Duodenal mucosa (tissue), 2 donors: ENCODE results near the gene U2AF2.

Experiments
- H3K27ac ChIP-seq: one replicate; pipeline ENCODE4 v1.7.0; 2013; ENCODE audit warnings: low read depth, low read length
- H3K27me3 ChIP-seq, 2 donors: one replicate each; pipeline ENCODE4 v1.7.0; 2013; ENCODE audit warnings: low read length in 2 of 2, control low read depth in 1 of 2; ENCODE audit not compliant: insufficient read depth in 2 of 2, control insufficient read depth in 1 of 2
- H3K36me3 ChIP-seq, 2 donors: one replicate each; pipeline ENCODE4 v1.7.0; 2013; ENCODE audit warnings: low read length in 2 of 2, control low read depth in 1 of 2; ENCODE audit not compliant: insufficient read depth in 2 of 2, control insufficient read depth in 1 of 2
- H3K4me1 ChIP-seq, 2 donors: one replicate each; pipeline ENCODE4 v1.7.0; 2013; ENCODE audit warnings: low read length in 2 of 2, control low read depth in 1 of 2; ENCODE audit not compliant: insufficient read depth in 2 of 2, control insufficient read depth in 1 of 2
- H3K4me3 ChIP-seq, 2 donors: one replicate each; pipeline ENCODE4 v1.7.0; 2013; ENCODE audit warnings: low read length in 2 of 2, low read depth in 1 of 2
- H3K9ac ChIP-seq, 2 donors: one replicate each; pipeline ENCODE4 v1.7.0; 2013; ENCODE audit warnings: low read length in 2 of 2, low read depth in 1 of 2
- H3K9me3 ChIP-seq, 2 donors: one replicate each; pipeline ENCODE4 v1.7.0; 2013; ENCODE audit warnings: low read length in 2 of 2, control low read depth in 1 of 2; ENCODE audit not compliant: control insufficient read depth in 1 of 2

The U2AF2 gene

GRCh38 chr19:55613930-55614710, 40.7 kb upstream of the U2AF2 start:
- no peak overlapping the region for H3K27ac ChIP-seq
- no peaks in the 10 kb centered on the region for H3K27me3 ChIP-seq
- no peak overlapping the region for H3K9ac ChIP-seq
- no peaks in the 10 kb centered on the region for H3K9me3 ChIP-seq
- H3K36me3 ChIP-seq = peaks cover 6 to 32% of the 10 kb centered on the region in 2 donors
- H3K4me1 ChIP-seq = no peaks in the 10 kb centered on the region
- no peak overlapping the region for H3K4me3 ChIP-seq

DNA sequence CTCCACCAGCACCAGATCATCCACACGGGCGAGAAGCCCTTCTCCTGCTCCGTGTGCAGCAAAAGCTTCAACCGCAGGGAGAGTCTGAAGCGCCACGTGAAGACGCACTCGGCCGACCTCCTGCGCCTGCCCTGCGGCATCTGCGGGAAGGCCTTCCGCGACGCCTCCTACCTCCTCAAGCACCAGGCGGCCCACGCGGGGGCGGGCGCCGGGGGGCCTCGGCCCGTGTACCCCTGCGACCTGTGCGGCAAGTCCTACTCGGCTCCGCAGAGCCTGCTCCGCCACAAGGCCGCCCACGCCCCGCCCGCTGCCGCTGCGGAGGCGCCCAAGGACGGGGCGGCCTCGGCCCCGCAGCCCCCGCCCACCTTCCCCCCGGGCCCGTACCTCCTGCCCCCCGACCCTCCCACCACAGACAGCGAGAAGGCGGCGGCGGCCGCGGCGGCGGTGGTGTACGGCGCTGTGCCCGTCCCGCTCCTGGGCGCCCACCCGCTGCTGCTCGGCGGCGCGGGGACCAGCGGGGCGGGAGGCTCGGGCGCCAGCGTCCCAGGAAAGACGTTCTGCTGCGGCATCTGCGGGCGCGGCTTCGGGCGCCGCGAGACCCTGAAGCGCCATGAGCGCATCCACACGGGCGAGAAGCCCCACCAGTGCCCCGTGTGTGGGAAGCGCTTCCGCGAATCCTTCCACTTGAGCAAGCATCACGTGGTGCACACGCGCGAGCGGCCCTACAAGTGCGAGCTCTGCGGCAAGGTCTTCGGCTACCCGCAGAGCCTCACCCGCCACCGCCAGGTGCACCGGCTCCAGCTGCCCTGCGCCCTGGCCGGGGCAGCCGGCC, 39.9 kb upstream of the U2AF2 start:
- peaks cover 6 to 24% of the 10 kb centered on the region in 2 donors for H3K36me3 ChIP-seq
- H3K9me3 ChIP-seq = no peaks in the 10 kb centered on the region
- no peak overlapping the region for H3K27ac ChIP-seq
- H3K27me3 ChIP-seq = no peaks in the 10 kb centered on the region
- H3K9ac ChIP-seq = no peak overlapping the region
- no peak overlapping the region for H3K4me3 ChIP-seq
- no peaks in the 10 kb centered on the region for H3K4me1 ChIP-seq

DNA sequence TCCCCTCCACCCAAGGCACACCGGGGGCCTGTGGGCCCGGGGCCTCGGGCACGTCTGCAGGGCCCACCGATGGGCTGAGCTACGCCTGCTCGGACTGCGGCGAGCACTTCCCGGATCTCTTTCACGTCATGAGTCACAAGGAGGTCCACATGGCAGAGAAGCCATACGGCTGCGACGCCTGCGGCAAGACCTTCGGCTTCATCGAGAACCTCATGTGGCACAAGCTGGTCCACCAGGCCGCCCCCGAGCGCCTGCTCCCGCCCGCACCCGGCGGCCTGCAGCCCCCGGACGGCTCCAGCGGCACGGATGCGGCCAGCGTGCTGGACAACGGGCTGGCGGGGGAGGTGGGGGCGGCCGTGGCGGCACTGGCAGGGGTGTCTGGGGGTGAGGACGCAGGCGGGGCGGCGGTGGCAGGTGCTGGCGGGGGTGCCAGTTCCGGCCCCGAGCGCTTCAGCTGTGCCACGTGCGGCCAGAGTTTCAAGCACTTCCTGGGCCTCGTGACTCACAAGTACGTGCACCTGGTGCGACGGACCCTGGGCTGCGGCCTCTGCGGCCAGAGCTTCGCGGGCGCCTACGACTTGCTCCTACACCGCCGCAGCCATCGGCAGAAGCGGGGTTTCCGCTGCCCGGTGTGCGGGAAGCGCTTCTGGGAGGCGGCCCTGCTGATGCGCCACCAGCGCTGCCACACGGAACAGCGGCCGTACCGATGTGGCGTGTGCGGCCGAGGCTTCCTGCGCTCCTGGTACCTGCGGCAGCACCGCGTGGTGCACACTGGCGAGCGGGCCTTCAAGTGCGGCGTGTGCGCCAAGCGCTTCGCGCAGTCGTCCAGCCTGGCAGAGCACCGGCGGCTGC, 39.1 kb upstream of the U2AF2 start:
- Histone ChIP-seq H3K9ac (no peak overlapping the region), H3K4me3 (no peak overlapping the region), H3K9me3 (no peaks in the 10 kb centered on the region), H3K27me3 (no peaks in the 10 kb centered on the region), H3K27ac (no peak overlapping the region), H3K36me3 (peaks cover 6 to 20% of the 10 kb centered on the region in 2 donors), H3K4me1 (no peaks in the 10 kb centered on the region)

GRCh38 chr19:55616395-55616875, 38.4 kb upstream of the U2AF2 start:
- Histone ChIP-seq H3K9me3 (no peaks in the 10 kb centered on the region), H3K4me1 (no peaks in the 10 kb centered on the region), H3K27ac (no peak overlapping the region), H3K4me3 (no peak overlapping the region), H3K9ac (no peak overlapping the region), H3K36me3 (peaks cover 6 to 26% of the 10 kb centered on the region in 2 donors), H3K27me3 (no peaks in the 10 kb centered on the region)

DNA sequence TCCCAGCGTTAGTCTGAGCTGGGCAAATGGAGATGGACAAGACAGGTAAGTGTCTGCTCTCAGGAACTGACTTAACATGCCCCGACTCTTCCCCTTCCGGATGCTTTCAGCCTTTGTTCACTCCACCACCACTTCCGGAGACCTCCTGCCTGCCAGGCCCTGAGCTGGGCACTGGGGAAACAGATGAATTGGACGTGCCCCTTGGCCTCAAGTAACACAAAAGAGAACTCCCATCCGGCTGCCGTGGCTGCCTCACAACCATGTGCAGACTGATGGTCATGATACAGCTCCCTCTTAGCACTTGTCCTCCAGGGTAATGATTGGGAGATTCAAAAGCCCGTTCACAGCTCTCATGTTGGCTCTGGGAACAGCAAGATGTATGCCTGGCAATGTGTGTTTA, 37.4 kb upstream of the U2AF2 start:
- Histone ChIP-seq H3K4me1 (no peaks in the 10 kb centered on the region), H3K9ac (no peak overlapping the region), H3K4me3 (no peak overlapping the region), H3K27me3 (no peaks in the 10 kb centered on the region), H3K36me3 (peaks cover 6 to 26% of the 10 kb centered on the region in 2 donors), H3K27ac (no peak overlapping the region), H3K9me3 (no peaks in the 10 kb centered on the region)

DNA sequence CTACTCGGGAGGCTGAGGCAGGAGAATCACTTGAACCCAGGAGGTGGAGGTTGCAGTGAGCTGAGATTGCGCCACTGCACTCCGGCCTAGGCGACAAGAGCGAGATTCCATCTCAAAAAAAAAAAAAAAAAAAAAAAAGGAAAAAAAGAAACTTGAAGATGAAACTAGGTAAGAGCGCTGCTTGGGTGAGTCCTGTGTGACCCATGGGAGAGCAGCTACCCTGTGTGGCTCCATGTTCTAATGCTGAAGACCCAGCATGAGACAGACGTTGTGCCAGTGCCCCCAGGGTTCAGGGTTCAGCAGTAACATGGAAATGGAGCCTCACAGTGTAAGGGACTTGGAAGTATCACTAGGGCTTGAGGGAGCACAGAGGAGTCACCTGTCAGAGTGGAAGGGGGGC, 36.4 kb upstream of the U2AF2 start:
- Histone ChIP-seq H3K4me3 (no peak overlapping the region), H3K9ac (no peak overlapping the region), H3K9me3 (no peaks in the 10 kb centered on the region), H3K36me3 (peaks cover 6 to 26% of the 10 kb centered on the region in 2 donors), H3K27ac (no peak overlapping the region), H3K4me1 (no peaks in the 10 kb centered on the region), H3K27me3 (no peaks in the 10 kb centered on the region)

GRCh38 chr19:55619286-55619685, 35.5 kb upstream of the U2AF2 start:
- Histone ChIP-seq H3K27ac (no peak overlapping the region), H3K9me3 (no peaks in the 10 kb centered on the region), H3K9ac (no peak overlapping the region), H3K36me3 (peaks cover 6 to 26% of the 10 kb centered on the region in 2 donors), H3K4me1 (no peaks in the 10 kb centered on the region), H3K27me3 (no peaks in the 10 kb centered on the region), H3K4me3 (no peak overlapping the region)

GRCh38 chr19:55620410-55621204, 34.2 kb upstream of the U2AF2 start:
- H3K4me1 ChIP-seq = peaks cover 6 to 8% of the 10 kb centered on the region in 2 donors
- H3K36me3 ChIP-seq = peaks cover 6 to 24% of the 10 kb centered on the region in 2 donors
- H3K27me3 ChIP-seq = no peaks in the 10 kb centered on the region
- no peak overlapping the region for H3K27ac ChIP-seq
- H3K9ac ChIP-seq = no peak overlapping the region
- no peaks in the 10 kb centered on the region for H3K9me3 ChIP-seq
- H3K4me3 ChIP-seq = no peak overlapping the region

GRCh38 chr19:55621205-55621672, 33.6 kb upstream of the U2AF2 start:
- no peak overlapping the region for H3K9ac ChIP-seq
- peaks cover 12 to 13% of the 10 kb centered on the region in 2 donors for H3K4me1 ChIP-seq
- no peaks in the 10 kb centered on the region for H3K27me3 ChIP-seq
- H3K9me3 ChIP-seq = no peaks in the 10 kb centered on the region
- no peak overlapping the region for H3K27ac ChIP-seq
- no peak overlapping the region for H3K4me3 ChIP-seq
- peaks cover 6 to 19% of the 10 kb centered on the region in 2 donors for H3K36me3 ChIP-seq
